ENCODE results near the gene SPDYE17.
"Not testable (repeated sequence)": the region's sequence is repeated elsewhere in the genome, so short reads cannot be mapped to it uniquely, and the experiment has no call there.

Gene SPDYE17

GRCh38 chr7:76998285-76998589 lies 33.9 kb downstream of the SPDYE17 start:
- no peak for DNase-seq

GRCh38 chr7:76997381-76998284 lies 34.5 kb downstream of the SPDYE17 start:
- no peak for DNase-seq

- not testable (repeated sequence) for DNase-seq
Observed at GRCh38 chr7:76996932-76997331, 35.2 kb downstream of the SPDYE17 start.

- DNase-seq, result not testable (repeated sequence)
Observed at GRCh38 chr7:76994286-76994685, 37.9 kb downstream of the SPDYE17 start.

GRCh38 chr7:76993831-76994230 lies 38.3 kb downstream of the SPDYE17 start:
- DNase-seq, result not testable (repeated sequence)

- not testable (repeated sequence) for DNase-seq
Observed at GRCh38 chr7:76992871-76993270, 39.3 kb downstream of the SPDYE17 start.

- DNase-seq, result not testable (repeated sequence)
Observed at GRCh38 chr7:76992204-76992603, 40.0 kb downstream of the SPDYE17 start.

- DNase-seq, result not testable (repeated sequence)
Observed at GRCh38 chr7:76990202-76990601, 42.0 kb downstream of the SPDYE17 start.

- DNase-seq, result not testable (repeated sequence)
Observed at GRCh38 chr7:76985924-76986717, 46.0 kb downstream of the SPDYE17 start.

GRCh38 chr7:76984784-76985136 lies 47.4 kb downstream of the SPDYE17 start:
- DNase-seq, result not testable (repeated sequence)

GRCh38 chr7:76983937-76984783 lies 48.0 kb downstream of the SPDYE17 start:
- DNase-seq, result not testable (repeated sequence)

GRCh38 chr7:76983333-76983732 lies 48.8 kb downstream of the SPDYE17 start:
- DNase-seq, result not testable (repeated sequence)

GRCh38 chr7:76982501-76982900 lies 49.7 kb downstream of the SPDYE17 start:
- DNase-seq, result not testable (repeated sequence)

- not testable (repeated sequence) for DNase-seq
Observed at GRCh38 chr7:76981187-76981970, 50.8 kb downstream of the SPDYE17 start.

- DNase-seq, result not testable (repeated sequence)
Observed at GRCh38 chr7:76980576-76980975, 51.6 kb downstream of the SPDYE17 start.

GRCh38 chr7:76977761-76978367 lies 54.3 kb downstream of the SPDYE17 start:
- DNase-seq, result not testable (repeated sequence)

GRCh38 chr7:76974793-76975579 lies 57.2 kb downstream of the SPDYE17 start:
- DNase-seq, result not testable (repeated sequence)

- DNase-seq, result not testable (repeated sequence)
Observed at GRCh38 chr7:76974336-76974735, 57.8 kb downstream of the SPDYE17 start.

- not testable (repeated sequence) for DNase-seq
Observed at GRCh38 chr7:76972391-76972790, 59.8 kb downstream of the SPDYE17 start.

All from COR-L47 (cell line).